ENCODE data around the gene HOXA11. TPM values are rescaled to one million over a fixed set of nuclear protein-coding genes. Genes with fewer than 3 reads are reported as not detected.

The HOXA11 gene
- total RNA-seq, 6 experiments from 2014 or later = 33.1 to 42.1 (median 39.1) TPM

DNA sequence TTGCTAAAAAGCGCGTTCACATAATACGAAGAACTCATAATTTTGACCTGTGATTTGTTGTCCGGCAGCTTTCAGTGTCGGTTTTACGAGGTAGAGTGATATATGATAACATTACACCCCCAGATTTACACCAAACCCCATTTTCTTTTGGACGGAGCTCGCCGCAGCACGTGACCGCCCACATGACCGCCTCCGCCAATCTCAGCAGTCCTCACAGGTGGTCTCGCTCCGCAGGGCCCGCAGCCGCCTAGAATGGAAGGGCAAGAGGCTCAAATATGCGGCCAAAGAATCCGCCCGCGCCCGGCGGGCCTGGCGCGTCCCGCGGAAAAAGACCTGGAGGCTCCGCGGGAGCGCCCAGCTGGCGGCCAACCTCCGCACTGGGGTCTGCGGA lies 28.5 kb downstream of the HOXA11 start, which contains the start of gene HOXA7:
HOXA7 (minus strand) TSS at position 168 of the 391 bp plus-strand sequence; CDS start at position 38, 130 bp downstream.
- Mint-ChIP-seq H3K36me3 (ENCODE audit: low read depth) (peaks cover 5% of the 10 kb centered on the region), H3K9me3 (no peaks in the 10 kb centered on the region), H3K4me1 (ENCODE audit: low read depth) (peaks cover 34% of the 10 kb centered on the region), H3K27me3 (ENCODE audit: insufficient read depth) (peaks cover 11% of the 10 kb centered on the region), H3K4me3 (peak within 1 kb of the TSS; percentile 91), H3K27ac (peak within 1 kb of the TSS; percentile 91)
- DNase-seq = peak; percentile 82
- TF ChIP-seq, protein P1, sequence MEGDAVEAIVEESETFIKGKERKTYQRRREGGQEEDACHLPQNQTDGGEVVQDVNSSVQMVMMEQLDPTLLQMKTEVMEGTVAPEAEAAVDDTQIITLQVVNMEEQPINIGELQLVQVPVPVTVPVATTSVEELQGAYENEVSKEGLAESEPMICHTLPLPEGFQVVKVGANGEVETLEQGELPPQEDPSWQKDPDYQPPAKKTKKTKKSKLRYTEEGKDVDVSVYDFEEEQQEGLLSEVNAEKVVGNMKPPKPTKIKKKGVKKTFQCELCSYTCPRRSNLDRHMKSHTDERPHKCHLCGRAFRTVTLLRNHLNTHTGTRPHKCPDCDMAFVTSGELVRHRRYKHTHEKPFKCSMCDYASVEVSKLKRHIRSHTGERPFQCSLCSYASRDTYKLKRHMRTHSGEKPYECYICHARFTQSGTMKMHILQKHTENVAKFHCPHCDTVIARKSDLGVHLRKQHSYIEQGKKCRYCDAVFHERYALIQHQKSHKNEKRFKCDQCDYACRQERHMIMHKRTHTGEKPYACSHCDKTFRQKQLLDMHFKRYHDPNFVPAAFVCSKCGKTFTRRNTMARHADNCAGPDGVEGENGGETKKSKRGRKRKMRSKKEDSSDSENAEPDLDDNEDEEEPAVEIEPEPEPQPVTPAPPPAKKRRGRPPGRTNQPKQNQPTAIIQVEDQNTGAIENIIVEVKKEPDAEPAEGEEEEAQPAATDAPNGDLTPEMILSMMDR (IDR thresholded peaks at IDR 0.05) = no peak

DNA sequence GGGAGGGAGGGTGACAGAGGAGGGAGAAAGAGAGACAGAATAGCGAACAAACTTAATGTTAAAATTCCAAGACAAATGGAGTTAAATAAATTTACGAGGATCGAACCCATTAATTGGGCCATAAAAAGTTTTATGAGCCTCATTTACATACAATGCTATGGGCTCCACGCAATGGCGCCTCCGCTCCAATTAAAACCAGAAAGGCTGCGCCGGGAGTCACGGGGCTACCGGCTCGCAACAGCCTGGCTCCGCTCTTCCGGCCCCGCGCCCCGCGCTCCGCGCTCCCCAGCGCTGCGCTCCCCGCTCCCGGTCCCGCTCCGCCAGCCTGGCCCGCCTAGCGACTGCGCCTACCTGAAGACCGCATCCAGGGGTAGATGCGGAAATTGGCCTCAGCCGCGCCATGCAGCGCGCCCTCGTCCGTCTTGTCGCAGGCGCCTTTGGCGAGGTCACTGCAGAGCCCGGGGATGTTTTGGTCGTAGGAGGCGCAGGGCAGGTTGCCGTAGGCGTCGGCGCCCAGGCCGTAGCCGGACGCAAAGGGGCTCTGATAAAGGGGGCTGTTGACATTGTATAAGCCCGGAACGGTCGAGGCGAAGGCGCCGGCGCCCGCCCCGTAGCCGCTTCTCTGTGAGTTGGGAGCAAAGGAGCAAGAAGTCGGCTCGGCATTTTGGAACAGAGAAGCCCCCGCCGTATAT lies 29.1 kb downstream of the HOXA11 start:
- Mint-ChIP-seq H3K36me3 (ENCODE audit: low read depth) (peaks cover 5% of the 10 kb centered on the region), H3K9me3 (no peaks in the 10 kb centered on the region), H3K4me3 (peak overlapping the region; percentile 91)

GRCh38 chr7:27154901-27155815 lies 29.9 kb downstream of the HOXA11 start:
- DNase-seq = no peak
- Mint-ChIP-seq H3K27me3 (ENCODE audit: insufficient read depth) (peaks cover 11% of the 10 kb centered on the region), H3K4me3 (peak overlapping the region; percentile 91), H3K27ac (peak overlapping the region; percentile 91), H3K4me1 (ENCODE audit: low read depth) (peaks cover 44% of the 10 kb centered on the region), H3K9me3 (no peaks in the 10 kb centered on the region), H3K36me3 (ENCODE audit: low read depth) (peaks cover 5% of the 10 kb centered on the region)
- TF ChIP-seq, protein P1 (IDR thresholded peaks at IDR 0.05) = no peak

More for the DNA sequence above, 29.1 kb downstream of the HOXA11 start:
- peaks cover 11% of the 10 kb centered on the region for H3K27me3 Mint-ChIP-seq (ENCODE audit: insufficient read depth)
- peaks cover 39% of the 10 kb centered on the region for H3K4me1 Mint-ChIP-seq (ENCODE audit: low read depth)
- peak overlapping the region; percentile 91 for H3K27ac Mint-ChIP-seq
- TF ChIP-seq, protein P1 (IDR thresholded peaks at IDR 0.05) = no peak
- DNase-seq = no peak

- TF ChIP-seq, protein P1 (IDR thresholded peaks at IDR 0.05) = no peak
- Mint-ChIP-seq H3K36me3 (ENCODE audit: low read depth) (peaks cover 5% of the 10 kb centered on the region), H3K9me3 (no peaks in the 10 kb centered on the region), H3K27me3 (ENCODE audit: insufficient read depth) (peaks cover 11% of the 10 kb centered on the region), H3K4me1 (ENCODE audit: low read depth) (peaks cover 52% of the 10 kb centered on the region), H3K4me3 (peak overlapping the region; percentile 91), H3K27ac (peak overlapping the region; percentile 91; the same call in 1 of the 2 replicates)
- DNase-seq = no peak
These were observed 30.7 kb downstream of the HOXA11 start for GRCh38 chr7:27154369-27154768.

- Mint-ChIP-seq H3K9me3 (no peaks in the 10 kb centered on the region), H3K27me3 (ENCODE audit: insufficient read depth) (peaks cover 11% of the 10 kb centered on the region), H3K27ac (peak overlapping the region; percentile 91), H3K4me3 (peak overlapping the region; percentile 91; the same call in 1 of the 2 replicates), H3K4me1 (ENCODE audit: low read depth) (peaks cover 59% of the 10 kb centered on the region), H3K36me3 (ENCODE audit: low read depth) (peaks cover 5% of the 10 kb centered on the region)
- no peak for DNase-seq
- TF ChIP-seq, protein P1 (IDR thresholded peaks at IDR 0.05) = no peak
These were observed 31.5 kb downstream of the HOXA11 start for GRCh38 chr7:27153526-27153925.

All from HFFc6 (cell line).